GM20431 (cell line): ENCODE measurements around the gene ZNF555.
"Not testable (repeated sequence)": the region's sequence is repeated elsewhere in the genome, so short reads cannot be mapped to it uniquely, and the experiment has no call there.

Experiments
- in situ Hi-C: fragments of 300-500 bp; cut with MseI, MboI; formaldehyde crosslinking; loops from one replicate; pipeline ENCODE4 v1.15.0; 2020; ENCODE audit warnings: low sequenced_read_pairs; ENCODE audit not compliant: unreplicated experiment

ZNF555 gene

GRCh38 chr19:2840794-2841791, at the start of gene ZNF555:
ZNF555 (plus strand) TSS chr19:2841475; CDS start chr19:2841573, 98 bp downstream.
- in situ Hi-C loops = no loop called here

GRCh38 chr19:2791876-2792275, 49.4 kb upstream of the ZNF555 start:
- in situ Hi-C loops = no loop called here

GRCh38 chr19:2792666-2793065, 48.6 kb upstream of the ZNF555 start:
- in situ Hi-C loops = not testable (repeated sequence)

- in situ Hi-C loops = no loop called here
Observed at GRCh38 chr19:2793126-2793525, 48.1 kb upstream of the ZNF555 start.

- in situ Hi-C loops = no loop called here
Observed at GRCh38 chr19:2793577-2793976, 47.7 kb upstream of the ZNF555 start.

- in situ Hi-C loops = no loop called here
Observed at GRCh38 chr19:2795827-2796658, 45.2 kb upstream of the ZNF555 start.

- in situ Hi-C loops = no loop called here
Observed at GRCh38 chr19:2796659-2797266, 44.5 kb upstream of the ZNF555 start.

GRCh38 chr19:2797280-2797679, 44.0 kb upstream of the ZNF555 start:
- in situ Hi-C loops = no loop called here

- in situ Hi-C loops = no loop called here
Observed at GRCh38 chr19:2798158-2798685, 43.1 kb upstream of the ZNF555 start.

GRCh38 chr19:2798733-2799132, 42.5 kb upstream of the ZNF555 start:
- in situ Hi-C loops = no loop called here

- in situ Hi-C loops = no loop called here
Observed at GRCh38 chr19:2799273-2800020, 41.8 kb upstream of the ZNF555 start.

- in situ Hi-C loops = no loop called here
Observed at GRCh38 chr19:2800506-2800905, 40.8 kb upstream of the ZNF555 start.

GRCh38 chr19:2802826-2803225, 38.4 kb upstream of the ZNF555 start:
- in situ Hi-C loops = no loop called here

GRCh38 chr19:2803486-2804155, 37.7 kb upstream of the ZNF555 start:
- in situ Hi-C loops = no loop called here

GRCh38 chr19:2804156-2805004, 36.9 kb upstream of the ZNF555 start:
- in situ Hi-C loops = no loop called here

- in situ Hi-C loops = no loop called here
Observed at GRCh38 chr19:2805261-2805900, 35.9 kb upstream of the ZNF555 start.

GRCh38 chr19:2805991-2806649, 35.2 kb upstream of the ZNF555 start:
- in situ Hi-C loops = no loop called here
